Head of caudate nucleus (tissue), 42 donors: ENCODE data around the gene MCF2L2.

Experiments
- DNase-seq, 42 donors: peaks; one replicate each; pipeline versions ENCODE4 v3.0.0 to v3.0.0-alpha.2; 2020 to 2021; ENCODE audit warnings: mixed read lengths in 7 of 42
- intact Hi-C: fragments of 100-400 bp; cut with DNase I; formaldehyde crosslinking; loops from one replicate; pipeline ENCODE4 v1.15.0; 2022

Gene MCF2L2

DNA sequence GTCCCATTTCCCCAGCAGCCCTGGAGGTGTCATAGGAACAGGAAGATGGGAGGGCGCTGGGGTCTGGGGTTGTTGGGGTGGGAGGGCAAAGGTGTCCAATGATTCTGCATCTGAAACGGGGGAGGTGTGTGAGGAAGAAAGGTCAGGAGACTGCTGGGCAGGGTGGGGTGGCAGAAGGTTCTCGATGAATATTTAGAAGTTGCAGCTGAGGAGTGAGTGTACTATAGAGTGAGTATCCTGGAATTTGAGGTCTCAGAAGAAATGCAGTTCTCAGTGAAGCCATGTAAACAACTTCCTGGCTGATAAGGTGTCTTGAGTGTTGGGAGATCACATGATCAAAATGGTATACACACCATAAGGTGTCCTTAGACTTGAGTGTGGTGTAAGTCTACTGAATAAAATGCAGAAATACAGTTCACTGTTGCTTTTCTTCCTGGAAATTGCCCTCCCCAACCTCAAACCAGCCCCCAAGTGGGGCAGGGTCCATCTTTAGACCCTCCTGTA, 165.5 kb downstream of the MCF2L2 start:
- intact Hi-C loops, result no loop called here
- DNase-seq, result no peak

DNA sequence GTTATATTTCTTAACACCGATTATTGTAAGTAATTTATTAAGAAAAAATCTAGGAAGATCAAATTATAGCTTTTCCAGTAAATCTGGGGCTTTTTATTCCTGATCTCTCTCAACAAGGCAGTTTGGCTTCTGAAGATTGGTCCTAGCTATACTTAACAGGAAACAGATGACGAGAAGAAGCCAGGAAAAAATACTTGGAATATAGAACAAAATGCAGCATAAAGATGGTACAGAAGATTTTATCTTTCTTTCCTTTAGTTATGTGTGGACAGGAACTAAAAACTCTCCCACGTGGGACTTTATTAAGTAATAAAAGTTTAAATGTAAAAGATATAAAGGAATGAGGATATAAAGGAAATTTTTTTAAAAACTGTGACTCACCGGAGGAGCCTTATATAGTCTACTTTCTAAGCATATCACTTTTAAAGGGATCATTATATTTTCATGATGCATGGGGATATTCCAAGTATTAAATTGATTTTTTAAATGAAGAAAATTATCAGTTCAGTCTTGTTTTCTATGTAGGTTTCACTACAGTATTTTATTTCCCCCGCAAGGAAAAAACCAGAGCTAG, 167.2 kb downstream of the MCF2L2 start:
- intact Hi-C loops, result no loop called here
- DNase-seq, result no peak

DNA sequence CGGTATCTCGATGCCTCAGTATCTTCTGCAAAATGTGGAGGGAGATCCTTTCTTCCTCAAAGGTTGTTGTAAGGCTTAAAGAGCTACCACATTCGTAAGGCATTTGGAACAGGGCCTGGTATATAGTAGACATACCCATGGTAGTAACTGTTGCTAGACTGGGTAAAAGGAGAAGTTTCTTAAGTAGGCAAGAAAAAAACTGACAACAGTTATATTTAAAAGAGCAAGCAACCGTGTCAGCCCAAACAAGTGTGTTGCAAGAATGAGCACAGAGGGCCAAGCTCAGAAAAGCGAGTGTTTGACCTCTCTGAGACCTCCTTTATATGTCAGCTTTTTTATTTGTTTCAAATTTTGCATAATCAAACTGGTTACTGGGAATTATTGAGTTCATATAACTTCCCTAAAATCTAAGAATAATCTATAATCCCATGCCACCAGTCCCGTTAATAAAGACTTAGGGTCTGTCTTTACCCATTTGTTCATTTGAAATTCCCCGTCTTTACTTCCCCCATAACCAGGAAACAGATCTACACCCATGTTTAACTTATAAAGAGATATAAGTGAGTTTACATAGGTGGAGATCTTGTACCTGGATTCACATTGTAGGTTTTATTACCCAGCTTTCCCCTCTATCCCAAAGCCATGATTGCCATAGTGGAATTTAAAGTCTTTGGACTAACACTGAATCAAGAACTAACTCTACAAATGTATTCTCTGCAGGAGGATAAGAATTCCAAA, 168.1 kb downstream of the MCF2L2 start:
- peak in 1 of 42 donors; percentile 18 for DNase-seq
- intact Hi-C loops, result no loop called here

DNA sequence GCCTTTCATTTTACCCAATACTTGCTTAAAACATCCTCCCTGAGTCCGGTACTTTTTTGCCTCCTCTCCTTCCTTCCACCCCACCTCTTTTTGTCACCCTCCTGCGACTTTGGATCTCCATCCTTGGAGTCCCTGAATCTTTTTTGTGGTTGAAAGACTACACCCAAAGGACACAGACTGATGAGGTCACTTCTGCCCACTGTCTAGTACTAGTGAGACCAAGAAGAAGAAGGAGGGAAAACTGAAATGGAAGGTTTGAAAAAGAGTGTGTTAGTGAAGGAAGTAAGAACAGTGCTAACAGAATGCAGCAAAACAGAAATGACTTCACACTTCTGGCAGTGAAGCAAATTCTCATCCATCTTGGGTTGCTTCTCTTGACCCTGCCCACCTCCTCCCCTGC, 168.8 kb downstream of the MCF2L2 start:
- DNase-seq, result no peak
- intact Hi-C loops, result no loop called here

DNA sequence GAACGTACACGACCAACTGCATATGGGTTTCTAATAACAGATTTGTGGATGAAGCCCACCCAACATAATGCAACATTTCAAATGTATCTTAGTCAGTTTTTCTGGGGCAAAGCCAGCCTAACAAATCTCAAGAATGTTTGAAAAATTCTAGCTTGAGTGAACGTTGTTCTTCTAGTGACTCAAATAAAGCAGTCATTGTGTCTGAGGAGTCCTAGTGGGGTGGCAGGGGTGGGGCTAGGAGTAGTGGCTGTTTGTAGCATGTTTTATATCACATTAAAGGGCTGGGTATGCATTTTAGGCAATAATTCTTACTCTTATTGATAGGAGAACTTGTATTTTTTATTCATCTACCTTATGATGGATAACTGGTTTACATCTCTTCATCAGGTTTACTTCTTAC, 169.3 kb downstream of the MCF2L2 start:
- no peak for DNase-seq
- intact Hi-C loops, result no loop called here

DNA sequence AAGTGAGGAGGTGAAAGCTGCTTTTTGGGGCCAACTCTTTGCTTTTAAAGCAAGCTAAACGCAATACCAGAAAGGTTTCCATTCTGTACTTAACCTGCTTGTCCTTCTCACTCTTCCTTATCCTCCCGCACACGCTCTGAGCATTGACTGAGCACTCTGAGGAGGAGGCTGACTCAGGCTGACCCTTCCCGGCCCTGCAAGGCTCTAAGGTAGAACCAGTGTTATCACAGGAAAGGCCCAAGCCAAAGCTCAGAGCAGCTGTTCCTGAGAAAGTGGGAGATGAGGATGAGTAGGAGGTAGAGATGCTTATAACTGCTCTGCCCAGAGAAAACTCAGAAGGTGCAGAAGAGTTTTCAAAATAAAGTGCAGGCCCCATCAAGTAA, 173.1 kb downstream of the MCF2L2 start:
- intact Hi-C loops, result no loop called here
- no peak for DNase-seq

DNA sequence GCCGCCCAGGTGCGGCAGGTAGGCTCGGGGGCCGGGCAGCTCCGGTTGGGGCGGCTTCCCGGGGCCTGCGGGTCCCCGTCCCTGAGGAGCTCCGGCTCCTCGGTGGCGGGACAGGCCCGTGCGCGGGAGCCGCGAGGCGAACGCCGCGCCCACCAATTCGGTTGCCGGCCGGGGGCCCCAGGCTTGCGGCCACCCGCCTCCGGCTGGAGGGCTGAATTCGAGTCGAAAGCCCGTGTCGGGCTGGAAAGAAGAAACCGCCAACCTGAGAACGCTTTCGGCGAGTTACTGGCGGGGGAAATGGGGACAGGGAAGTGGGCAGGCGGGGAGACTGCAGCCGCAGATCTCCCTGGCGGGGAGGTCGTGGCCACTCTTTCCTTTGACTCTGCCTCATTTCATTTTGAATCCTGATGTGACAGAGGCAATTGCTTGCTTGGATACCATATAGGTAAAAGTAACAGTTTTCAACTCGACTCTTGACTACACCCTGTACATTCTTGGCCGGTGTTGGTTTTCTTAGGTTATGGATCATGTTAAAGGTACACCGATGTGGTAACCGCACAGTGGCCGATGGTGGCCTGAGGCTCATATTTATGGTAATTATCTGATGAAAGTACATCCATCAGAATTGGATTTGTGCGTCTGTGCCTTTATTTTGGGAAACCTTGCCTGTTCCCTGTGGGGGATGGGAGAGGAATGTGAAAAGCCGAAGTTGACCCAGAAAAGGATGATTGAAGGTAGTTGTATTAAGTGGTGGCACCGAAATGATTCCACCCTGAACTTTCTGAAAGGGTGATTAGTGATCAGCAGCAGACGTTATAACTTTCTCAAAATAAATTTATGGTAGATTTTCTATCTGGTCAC, 173.7 kb downstream of the MCF2L2 start:
- intact Hi-C loops, result no loop called here
- no peak for DNase-seq

DNA sequence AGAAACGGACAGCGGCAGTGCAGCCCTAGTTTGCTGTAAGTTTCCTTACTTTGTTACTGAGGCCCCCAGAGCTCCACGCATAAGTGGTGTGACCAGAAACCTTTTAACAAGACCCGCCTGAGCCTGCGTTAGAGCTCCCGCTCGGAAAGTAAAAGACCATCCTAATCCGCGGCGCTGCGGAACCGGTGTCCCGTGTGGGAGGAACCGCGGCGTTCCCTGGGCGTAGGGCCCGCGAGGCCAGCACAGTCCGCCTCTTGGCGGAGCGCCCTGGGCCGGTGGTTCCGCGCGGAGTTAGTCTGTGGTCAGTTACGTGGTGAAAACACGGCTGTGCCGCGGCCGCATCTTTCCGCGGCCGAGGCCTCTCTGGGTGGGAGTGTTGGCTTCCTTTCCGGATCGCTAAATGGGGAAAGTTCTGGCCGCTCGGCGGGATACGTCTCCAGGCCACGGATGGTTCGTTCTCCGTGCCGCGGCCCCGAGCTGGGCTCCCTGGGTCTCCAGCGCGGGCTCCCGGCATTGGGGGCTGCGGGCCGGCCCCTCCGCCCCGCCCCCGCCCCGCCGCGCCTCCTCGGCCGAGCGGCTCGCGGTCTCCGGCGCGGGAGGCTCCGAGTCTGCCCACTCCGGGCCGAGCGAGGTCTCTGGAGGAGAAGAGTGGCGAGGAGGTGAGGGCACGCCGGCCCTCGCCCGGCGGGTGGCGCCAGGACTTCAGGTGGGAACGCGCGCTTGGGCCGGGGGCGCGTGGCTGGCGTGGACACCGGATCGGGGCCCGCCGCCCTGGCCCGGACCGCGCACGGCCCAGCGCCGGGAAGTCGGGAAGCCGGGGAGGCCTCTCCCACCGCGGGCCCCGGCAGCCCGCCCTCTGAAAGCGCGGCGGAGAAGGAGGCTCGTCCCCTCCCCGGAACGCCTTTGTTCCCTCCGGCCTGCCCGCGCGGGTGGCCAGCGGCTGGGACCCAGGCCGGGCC, 174.6 kb downstream of the MCF2L2 start:
- peak in 33 of 42 donors; percentile 22 to 78 (median 52) for DNase-seq
- intact Hi-C loops, result no loop called here

DNA sequence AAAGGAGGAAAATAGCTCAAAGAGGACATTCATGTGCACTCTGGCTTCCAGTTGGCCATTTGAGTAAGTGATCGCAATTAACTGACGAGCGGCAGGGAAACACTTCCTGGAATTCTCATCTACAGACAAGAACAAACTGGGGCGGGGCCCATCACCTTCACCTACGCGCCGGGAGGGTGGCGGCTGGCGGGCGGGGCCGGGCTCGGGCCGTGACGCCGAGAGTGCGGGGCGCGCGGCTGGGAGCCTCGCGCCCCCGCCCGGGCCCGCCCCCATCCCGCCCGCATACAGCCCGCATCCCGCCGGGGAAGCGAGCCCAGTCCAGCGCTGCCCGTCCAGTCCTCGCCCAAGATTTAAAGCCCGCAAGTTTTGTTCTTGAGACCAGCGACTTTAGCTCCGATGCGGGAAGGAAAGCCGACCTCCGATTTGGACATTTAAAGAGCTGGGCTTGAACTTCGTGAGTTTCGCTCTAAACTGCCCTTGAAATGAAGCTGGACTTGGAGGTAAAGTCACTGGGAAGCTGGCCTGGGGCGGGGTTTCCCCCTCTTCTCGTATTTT, 175.4 kb downstream of the MCF2L2 start, which contains the start of gene B3GNT5:
Gene B3GNT5 (plus strand): TSS at position 281 of the 555 bp plus-strand sequence. CDS start 16,546 bp downstream, outside the sequence.
- intact Hi-C loops, result no loop called here

DNA sequence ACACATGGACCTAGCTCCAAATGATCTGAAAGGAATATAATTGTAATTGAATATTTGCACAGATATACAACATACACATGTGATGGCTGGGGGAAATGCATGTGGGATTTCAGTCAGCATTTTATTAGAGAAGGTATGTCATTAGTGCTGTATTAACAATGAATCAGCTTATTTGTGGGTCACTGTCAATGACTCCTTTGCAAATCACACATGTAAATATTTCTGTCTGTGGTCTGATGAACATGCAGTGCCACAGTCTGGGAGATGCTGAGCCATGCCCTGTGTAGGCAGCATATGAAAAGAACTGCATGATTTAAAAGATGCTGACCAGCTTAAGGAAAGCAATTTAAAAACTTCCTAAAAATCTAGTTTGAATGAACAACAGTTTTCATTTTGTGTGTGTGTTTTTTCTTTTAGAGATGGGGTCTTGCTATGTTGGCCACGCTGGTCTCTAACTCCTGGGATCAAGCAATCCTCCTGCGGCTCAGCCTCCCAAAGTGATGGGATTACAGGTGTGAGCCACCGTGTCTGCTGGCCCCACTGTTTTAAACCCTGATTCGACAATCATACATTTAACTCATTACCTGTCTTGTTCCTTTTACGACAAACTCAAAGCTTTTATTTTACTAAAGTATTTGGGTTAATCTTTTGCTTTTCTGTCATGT, 176.2 kb downstream of the MCF2L2 start:
- intact Hi-C loops, result no loop called here
- no peak for DNase-seq

More for the DNA sequence above, 175.4 kb downstream of the MCF2L2 start, which contains the start of gene B3GNT5:
- no peak for DNase-seq

DNA sequence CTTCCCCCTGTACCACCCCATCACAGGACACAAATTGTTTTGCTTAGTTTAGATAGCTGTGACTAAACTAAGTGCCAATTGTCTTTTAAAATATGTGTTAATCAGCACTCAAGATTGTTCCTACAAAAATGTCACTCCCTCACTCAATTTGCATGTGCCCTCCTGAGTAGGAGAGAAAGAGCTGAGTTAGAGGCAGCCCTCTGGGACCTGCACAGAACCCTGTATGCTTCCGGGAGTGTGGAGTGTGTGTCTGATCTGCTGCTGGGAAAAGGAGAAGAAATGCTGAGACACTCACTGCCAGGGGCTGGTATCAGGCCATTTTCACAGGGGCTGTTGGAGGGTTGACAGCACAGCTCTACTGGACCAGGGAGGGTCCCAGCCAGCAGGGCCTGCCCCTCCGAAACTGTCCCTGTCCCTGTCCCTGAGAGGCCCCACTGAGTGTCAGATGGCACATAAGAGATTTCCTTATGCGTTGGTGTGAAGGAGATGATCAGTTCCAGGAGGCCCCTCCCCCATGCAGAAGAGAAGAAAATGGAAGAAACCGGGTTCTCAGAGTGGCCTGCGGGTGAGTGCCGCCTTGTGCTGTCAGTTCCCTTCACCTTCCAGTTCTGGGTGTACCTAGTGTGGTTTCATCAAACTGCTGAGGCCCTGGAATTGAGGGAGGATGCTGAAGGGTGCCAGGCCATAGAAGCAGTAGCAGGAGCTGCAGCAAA, 179.3 kb downstream of the MCF2L2 start:
- peak in 31 of 42 donors; percentile 8 to 79 (median 52) for DNase-seq
- intact Hi-C loops, result no loop called here

DNA sequence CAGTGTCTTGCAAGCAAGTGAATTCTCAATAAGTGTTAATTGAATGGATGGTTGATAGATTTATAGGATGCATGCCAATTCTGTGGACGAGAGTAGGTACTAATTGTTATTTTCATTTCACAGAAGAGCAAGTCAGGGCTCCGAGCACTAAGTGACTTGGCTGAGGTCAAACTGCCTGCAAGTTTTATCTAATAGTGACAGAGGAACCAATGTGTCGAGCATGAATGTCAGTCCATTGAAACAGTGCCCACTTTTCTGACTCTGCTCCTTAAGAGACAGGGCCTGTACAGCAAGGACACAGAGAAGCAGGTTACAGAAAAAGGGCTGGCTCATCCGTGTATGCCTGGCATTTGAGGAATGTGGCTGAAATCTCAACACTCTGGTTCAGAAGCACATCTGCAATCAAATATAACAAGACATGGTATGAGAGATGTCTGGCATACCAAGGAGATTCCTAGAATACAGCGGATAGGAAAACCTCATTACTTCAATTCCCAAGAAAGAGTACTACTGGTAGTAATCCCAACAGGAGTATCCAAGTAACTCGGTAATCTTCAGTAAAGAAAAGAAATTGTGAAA, 181.3 kb downstream of the MCF2L2 start:
- DNase-seq, result peak in 1 of 42 donors; percentile 12
- intact Hi-C loops, result no loop called here

DNA sequence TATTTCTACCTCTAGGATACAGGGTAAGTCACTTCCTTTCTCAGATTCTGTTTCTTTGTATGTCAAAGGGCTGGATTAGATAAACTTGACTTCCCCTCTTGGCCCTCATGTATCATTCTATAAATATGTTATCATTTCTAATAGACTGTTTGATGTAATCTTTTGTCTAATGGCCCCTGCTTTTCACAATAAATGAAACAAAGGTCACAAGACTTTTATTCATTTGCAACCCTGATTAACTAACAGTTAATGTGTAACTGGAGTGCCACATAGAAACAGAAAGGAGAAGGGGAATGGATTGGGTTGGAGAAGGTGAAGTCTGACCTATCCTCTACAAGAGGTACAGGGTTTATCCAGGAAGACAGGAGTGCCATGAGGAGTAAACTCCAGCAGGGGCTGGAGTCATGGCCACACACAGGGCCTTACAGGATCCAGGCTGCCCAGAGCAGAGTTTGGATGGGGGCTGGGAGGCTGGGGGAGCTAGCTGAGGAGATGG, 183.4 kb downstream of the MCF2L2 start:
- DNase-seq, result no peak
- intact Hi-C loops, result no loop called here

DNA sequence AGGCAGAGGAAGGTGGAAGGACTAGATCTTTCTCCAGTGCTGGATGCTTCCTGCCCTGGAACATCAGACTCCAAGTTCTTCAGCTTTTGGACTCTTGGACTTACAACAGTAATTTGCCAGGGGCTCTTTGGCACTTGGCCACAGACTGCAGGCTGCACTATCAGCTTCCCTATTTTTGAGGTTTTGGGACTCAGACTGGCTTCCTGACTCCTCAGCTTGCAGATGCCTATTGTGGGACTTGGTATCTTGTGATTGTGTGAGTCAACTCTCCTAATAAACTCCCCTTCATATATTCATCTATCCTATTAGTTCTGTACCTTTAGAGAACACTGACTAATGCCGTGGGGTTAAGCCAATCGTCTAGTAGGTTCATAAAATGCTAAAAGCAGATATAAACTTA, 184.2 kb downstream of the MCF2L2 start:
- intact Hi-C loops, result no loop called here
- DNase-seq, result peak in 31 of 42 donors; percentile 21 to 75 (median 53)

DNA sequence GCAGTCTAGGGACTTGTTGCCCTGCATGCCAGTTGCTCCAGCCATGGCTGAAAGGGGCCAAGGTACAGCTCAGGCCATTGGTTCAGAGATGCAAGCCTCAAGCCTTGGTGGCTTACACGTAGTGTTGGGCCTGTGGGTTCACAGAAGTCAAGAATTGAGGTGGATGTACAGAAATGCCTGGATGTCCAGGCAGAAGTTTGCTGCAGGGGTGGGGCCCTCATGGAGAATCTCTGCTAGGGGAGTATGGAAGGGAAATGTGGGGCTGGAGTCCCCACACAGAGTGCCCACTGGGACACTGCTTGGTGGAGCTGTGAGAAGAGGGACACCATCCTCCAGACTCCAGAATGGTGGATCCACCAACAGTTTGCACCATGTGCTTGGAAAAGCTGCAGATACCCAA, 186.0 kb downstream of the MCF2L2 start:
- DNase-seq, result no peak

DNA sequence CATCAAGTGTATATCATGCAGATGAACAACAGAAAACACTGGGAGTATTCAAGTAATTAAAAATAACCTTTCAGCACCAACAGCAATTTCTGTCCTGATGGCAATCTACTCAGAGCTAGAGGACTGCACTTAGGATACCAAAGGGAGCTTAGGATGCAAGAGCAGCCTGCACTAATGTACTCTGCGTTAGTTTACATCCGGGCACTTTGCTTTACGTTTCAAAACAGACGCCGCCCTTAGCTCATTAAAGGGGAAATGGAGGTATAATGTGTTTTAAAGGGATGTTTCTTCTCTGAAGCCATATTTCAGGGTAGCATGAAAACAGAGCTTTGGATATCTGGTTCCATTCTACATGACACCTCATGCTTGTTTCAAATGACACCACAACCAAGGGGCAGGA, 189.4 kb downstream of the MCF2L2 start:
- DNase-seq, result peak in 1 of 42 donors; percentile 8
- intact Hi-C loops, result no loop called here

More for the DNA sequence above, 186.0 kb downstream of the MCF2L2 start:
- intact Hi-C loops, result no loop called here
